Measurements from ENCODE around the gene CHKA.

CHKA gene

DNA sequence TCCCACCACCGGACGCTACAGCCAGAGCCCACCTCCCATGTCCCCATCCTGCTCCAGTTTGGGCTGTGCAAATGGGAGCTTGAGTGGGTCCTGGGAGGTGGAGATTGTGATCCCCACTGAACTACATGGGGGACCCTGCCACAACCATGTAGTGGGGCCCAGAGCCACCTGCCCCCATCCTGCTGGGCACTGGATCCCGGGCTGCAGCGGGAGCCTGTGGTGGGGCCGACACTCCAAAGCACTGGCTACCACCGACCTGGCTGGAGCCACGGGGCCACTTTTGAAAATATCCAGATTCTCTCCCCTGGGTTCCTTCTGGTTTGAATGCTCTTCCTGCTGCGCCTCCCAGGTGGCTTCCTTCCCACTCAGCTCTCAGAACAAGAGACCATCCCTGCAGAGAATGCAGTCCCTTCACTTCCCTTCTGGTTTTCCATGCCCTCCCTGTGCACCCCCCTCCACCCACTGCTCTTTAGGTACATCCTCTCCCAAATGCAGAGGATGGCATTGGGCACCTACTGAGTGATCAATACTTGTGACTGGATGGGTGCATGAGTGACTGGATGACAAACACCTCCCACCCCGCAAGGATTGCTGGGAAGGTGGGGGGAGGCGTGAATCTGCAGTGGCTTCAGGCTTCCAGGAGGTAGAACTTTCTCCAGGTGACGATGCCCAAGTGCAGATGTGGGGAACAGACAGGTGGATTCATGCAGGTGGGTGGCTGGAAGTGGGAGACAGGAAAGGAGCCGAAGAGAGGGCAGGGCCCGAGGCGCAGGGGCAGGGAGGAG, 116.4 kb downstream of the CHKA start:
- in situ Hi-C loops (cut with MboI; ENCODE audit: low sequenced_read_pairs): no loop called here

- in situ Hi-C loops (cut with MboI; ENCODE audit: low sequenced_read_pairs): no loop called here
Observed at GRCh38 chr11:68003846-68004550, 117.2 kb downstream of the CHKA start, which contains the start of gene UNC93B1. TSS of gene UNC93B1 (minus strand) at chr11:68004097. CDS start at chr11:68004043, 54 bp downstream.

GRCh38 chr11:68002938-68003845, 118.0 kb downstream of the CHKA start:
- in situ Hi-C loops (cut with MboI; ENCODE audit: low sequenced_read_pairs): no loop called here

All from hTERT RPE-1 (cell line).